ENCODE results near the gene BARX1.
A peak's percentile ranks its signal among the peaks of the same experiment; 100 is the strongest.
"Not testable (repeated sequence)": the region's sequence is repeated elsewhere in the genome, so short reads cannot be mapped to it uniquely, and the experiment has no call there.

The BARX1 gene

GRCh38 chr9:93965830-93966577 is 10.8 kb upstream of the BARX1 start:
- no peak for DNase-seq

- no peak for DNase-seq
These were observed 9.5 kb upstream of the BARX1 start for GRCh38 chr9:93964685-93965084.

- DNase-seq, result no peak
These were observed 8.8 kb upstream of the BARX1 start for GRCh38 chr9:93963969-93964368.

- not testable (repeated sequence) for DNase-seq
These were observed 8.3 kb upstream of the BARX1 start for GRCh38 chr9:93963489-93963888.

GRCh38 chr9:93962561-93963440 is 7.6 kb upstream of the BARX1 start:
- DNase-seq, result peak; percentile 87

GRCh38 chr9:93962017-93962416 is 6.9 kb upstream of the BARX1 start:
- no peak for DNase-seq

- DNase-seq, result no peak
These were observed 6.1 kb upstream of the BARX1 start for GRCh38 chr9:93960971-93961841.

- no peak for DNase-seq
These were observed 5.2 kb upstream of the BARX1 start for GRCh38 chr9:93960221-93960970.

GRCh38 chr9:93959739-93960154 is 4.6 kb upstream of the BARX1 start:
- DNase-seq, result no peak

GRCh38 chr9:93958819-93959682 is 3.9 kb upstream of the BARX1 start:
- DNase-seq, result no peak

GRCh38 chr9:93958121-93958818 is 3.1 kb upstream of the BARX1 start:
- peak; percentile 50 for DNase-seq

- DNase-seq, result no peak
These were observed 1.0 kb upstream of the BARX1 start for GRCh38 chr9:93955981-93956784.

- DNase-seq, result no peak
These were observed 607 bp downstream of the BARX1 start for GRCh38 chr9:93954434-93955061.

GRCh38 chr9:93953496-93954433 is 1.4 kb downstream of the BARX1 start:
- no peak for DNase-seq

- peak; percentile 42 for DNase-seq
These were observed 2.2 kb downstream of the BARX1 start for GRCh38 chr9:93952784-93953495.

GRCh38 chr9:93952119-93952783 is 2.9 kb downstream of the BARX1 start:
- no peak for DNase-seq

GRCh38 chr9:93951655-93952118 is 3.5 kb downstream of the BARX1 start:
- DNase-seq, result no peak
